ENCODE results near the gene SLC27A1.

DNA sequence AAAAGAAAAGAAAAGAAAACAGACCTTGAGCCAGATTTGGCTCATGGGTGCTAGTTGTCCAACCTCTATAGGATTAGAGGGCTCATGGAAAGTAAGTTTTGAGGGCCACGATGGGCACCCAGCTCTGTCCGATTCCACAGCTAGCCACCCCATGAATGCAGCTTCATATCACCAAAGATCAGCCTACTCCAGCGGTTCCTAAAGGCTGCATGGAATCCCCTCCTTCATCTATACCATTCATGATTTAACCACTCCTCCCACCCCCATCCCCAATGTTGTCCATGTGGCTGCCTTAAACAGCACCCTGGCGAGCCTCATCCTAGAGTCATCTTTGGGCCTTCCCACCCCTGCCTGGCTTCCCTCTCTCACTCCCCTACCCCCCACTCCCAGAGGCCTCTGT is 48.4 kb upstream of the SLC27A1 start:
- TF ChIP-seq, protein P1, sequence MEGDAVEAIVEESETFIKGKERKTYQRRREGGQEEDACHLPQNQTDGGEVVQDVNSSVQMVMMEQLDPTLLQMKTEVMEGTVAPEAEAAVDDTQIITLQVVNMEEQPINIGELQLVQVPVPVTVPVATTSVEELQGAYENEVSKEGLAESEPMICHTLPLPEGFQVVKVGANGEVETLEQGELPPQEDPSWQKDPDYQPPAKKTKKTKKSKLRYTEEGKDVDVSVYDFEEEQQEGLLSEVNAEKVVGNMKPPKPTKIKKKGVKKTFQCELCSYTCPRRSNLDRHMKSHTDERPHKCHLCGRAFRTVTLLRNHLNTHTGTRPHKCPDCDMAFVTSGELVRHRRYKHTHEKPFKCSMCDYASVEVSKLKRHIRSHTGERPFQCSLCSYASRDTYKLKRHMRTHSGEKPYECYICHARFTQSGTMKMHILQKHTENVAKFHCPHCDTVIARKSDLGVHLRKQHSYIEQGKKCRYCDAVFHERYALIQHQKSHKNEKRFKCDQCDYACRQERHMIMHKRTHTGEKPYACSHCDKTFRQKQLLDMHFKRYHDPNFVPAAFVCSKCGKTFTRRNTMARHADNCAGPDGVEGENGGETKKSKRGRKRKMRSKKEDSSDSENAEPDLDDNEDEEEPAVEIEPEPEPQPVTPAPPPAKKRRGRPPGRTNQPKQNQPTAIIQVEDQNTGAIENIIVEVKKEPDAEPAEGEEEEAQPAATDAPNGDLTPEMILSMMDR (IDR thresholded peaks at IDR 0.05 in 2 of 3, conservative IDR thresholded peaks at IDR 0.05 in 1 of 3; ENCODE audit: insufficient read depth in 2 of 3, low read depth in 1 of 3, low read length in 3 of 3): no peak
- TF ChIP-seq, protein P2, sequence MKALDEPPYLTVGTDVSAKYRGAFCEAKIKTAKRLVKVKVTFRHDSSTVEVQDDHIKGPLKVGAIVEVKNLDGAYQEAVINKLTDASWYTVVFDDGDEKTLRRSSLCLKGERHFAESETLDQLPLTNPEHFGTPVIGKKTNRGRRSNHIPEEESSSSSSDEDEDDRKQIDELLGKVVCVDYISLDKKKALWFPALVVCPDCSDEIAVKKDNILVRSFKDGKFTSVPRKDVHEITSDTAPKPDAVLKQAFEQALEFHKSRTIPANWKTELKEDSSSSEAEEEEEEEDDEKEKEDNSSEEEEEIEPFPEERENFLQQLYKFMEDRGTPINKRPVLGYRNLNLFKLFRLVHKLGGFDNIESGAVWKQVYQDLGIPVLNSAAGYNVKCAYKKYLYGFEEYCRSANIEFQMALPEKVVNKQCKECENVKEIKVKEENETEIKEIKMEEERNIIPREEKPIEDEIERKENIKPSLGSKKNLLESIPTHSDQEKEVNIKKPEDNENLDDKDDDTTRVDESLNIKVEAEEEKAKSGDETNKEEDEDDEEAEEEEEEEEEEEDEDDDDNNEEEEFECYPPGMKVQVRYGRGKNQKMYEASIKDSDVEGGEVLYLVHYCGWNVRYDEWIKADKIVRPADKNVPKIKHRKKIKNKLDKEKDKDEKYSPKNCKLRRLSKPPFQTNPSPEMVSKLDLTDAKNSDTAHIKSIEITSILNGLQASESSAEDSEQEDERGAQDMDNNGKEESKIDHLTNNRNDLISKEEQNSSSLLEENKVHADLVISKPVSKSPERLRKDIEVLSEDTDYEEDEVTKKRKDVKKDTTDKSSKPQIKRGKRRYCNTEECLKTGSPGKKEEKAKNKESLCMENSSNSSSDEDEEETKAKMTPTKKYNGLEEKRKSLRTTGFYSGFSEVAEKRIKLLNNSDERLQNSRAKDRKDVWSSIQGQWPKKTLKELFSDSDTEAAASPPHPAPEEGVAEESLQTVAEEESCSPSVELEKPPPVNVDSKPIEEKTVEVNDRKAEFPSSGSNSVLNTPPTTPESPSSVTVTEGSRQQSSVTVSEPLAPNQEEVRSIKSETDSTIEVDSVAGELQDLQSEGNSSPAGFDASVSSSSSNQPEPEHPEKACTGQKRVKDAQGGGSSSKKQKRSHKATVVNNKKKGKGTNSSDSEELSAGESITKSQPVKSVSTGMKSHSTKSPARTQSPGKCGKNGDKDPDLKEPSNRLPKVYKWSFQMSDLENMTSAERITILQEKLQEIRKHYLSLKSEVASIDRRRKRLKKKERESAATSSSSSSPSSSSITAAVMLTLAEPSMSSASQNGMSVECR (CRISPR knock-in tag; IDR thresholded peaks at IDR 0.05): no peak
- TF ChIP-seq, protein P3, sequence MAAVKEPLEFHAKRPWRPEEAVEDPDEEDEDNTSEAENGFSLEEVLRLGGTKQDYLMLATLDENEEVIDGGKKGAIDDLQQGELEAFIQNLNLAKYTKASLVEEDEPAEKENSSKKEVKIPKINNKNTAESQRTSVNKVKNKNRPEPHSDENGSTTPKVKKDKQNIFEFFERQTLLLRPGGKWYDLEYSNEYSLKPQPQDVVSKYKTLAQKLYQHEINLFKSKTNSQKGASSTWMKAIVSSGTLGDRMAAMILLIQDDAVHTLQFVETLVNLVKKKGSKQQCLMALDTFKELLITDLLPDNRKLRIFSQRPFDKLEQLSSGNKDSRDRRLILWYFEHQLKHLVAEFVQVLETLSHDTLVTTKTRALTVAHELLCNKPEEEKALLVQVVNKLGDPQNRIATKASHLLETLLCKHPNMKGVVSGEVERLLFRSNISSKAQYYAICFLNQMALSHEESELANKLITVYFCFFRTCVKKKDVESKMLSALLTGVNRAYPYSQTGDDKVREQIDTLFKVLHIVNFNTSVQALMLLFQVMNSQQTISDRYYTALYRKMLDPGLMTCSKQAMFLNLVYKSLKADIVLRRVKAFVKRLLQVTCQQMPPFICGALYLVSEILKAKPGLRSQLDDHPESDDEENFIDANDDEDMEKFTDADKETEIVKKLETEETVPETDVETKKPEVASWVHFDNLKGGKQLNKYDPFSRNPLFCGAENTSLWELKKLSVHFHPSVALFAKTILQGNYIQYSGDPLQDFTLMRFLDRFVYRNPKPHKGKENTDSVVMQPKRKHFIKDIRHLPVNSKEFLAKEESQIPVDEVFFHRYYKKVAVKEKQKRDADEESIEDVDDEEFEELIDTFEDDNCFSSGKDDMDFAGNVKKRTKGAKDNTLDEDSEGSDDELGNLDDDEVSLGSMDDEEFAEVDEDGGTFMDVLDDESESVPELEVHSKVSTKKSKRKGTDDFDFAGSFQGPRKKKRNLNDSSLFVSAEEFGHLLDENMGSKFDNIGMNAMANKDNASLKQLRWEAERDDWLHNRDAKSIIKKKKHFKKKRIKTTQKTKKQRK (IDR thresholded peaks at IDR 0.05; ENCODE audit: borderline replicate concordance, low read depth, low read length): no peak
- TF ChIP-seq, protein P4, sequence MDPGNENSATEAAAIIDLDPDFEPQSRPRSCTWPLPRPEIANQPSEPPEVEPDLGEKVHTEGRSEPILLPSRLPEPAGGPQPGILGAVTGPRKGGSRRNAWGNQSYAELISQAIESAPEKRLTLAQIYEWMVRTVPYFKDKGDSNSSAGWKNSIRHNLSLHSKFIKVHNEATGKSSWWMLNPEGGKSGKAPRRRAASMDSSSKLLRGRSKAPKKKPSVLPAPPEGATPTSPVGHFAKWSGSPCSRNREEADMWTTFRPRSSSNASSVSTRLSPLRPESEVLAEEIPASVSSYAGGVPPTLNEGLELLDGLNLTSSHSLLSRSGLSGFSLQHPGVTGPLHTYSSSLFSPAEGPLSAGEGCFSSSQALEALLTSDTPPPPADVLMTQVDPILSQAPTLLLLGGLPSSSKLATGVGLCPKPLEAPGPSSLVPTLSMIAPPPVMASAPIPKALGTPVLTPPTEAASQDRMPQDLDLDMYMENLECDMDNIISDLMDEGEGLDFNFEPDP (CRISPR knock-in tag; IDR thresholded peaks at IDR 0.05): no peak
- TF ChIP-seq TAF7 (tag; IDR thresholded peaks at IDR 0.05) (no peak), BRF1 (IDR thresholded peaks at IDR 0.05; ENCODE audit: borderline replicate concordance, extremely low read depth, insufficient read length) (no peak), NFXL1 (CRISPR knock-in tag; IDR thresholded peaks at IDR 0.05) (no peak), YY1 (IDR thresholded peaks at IDR 0.05; ENCODE audit: borderline replicate concordance in 1 of 3, control insufficient read depth in 1 of 3, extremely low read depth in 1 of 3, insufficient read depth in 3 of 3, insufficient read length in 1 of 3, insufficient replicate concordance in 2 of 3, low read depth in 1 of 3, low read length in 2 of 3) (no peak), ZKSCAN1 (IDR thresholded peaks at IDR 0.05; ENCODE audit: low read depth, low read length) (no peak)
